OCI-LY7 (cell line): ENCODE results near the gene PDE6G.

ENCODE experiments used
- CTCF ChIP-seq: fragments of 200-600 bp; sonication (generic); conservative IDR thresholded peaks from 2 replicates; pipeline ENCODE4 v1.5.1; 2014; ENCODE audit warnings: mild to moderate bottlenecking, antibody characterized with exemption, low read length, moderate library complexity, mixed read lengths
- EZH2phosphoT487 ChIP-seq: fragments of 200-600 bp; sonication (generic); IDR thresholded peaks from 2 replicates; pipeline ENCODE4 v1.6.1; 2018; ENCODE audit warnings: low read depth, borderline replicate concordance, mild to moderate bottlenecking, mixed run types, antibody characterized with exemption, low read length, moderate library complexity, mixed read lengths

- TF ChIP-seq CTCF: no peak
- TF ChIP-seq EZH2phosphoT487: no peak
Observed at GRCh38 chr17:81690066-81690465, 33.7 kb upstream of the PDE6G start.
